ENCODE results near the gene MARVELD2.
"Not testable (repeated sequence)": the region's sequence is repeated elsewhere in the genome, so short reads cannot be mapped to it uniquely, and the experiment has no call there.

DNA sequence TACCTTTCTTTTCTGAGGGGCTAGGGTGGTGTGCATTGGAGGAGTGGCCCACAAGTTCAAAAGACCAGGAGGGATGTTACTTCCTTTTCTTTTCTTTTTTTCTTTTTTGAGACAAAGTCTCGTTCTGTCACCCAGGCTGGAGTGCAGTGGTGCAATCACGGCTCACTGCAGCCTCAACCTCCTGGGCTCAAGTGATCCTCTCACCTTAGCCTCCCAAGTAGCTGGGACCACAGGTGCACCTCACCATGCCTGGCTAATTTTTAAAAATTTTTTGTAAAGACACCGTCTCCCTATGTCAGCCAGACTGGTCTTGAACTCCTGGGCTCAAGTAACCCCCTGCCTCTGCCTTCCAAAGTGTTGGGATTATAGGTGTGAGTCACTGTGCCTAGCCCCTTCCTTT, 38.6 kb downstream of the MARVELD2 start:
- TF ChIP-seq, protein P1, sequence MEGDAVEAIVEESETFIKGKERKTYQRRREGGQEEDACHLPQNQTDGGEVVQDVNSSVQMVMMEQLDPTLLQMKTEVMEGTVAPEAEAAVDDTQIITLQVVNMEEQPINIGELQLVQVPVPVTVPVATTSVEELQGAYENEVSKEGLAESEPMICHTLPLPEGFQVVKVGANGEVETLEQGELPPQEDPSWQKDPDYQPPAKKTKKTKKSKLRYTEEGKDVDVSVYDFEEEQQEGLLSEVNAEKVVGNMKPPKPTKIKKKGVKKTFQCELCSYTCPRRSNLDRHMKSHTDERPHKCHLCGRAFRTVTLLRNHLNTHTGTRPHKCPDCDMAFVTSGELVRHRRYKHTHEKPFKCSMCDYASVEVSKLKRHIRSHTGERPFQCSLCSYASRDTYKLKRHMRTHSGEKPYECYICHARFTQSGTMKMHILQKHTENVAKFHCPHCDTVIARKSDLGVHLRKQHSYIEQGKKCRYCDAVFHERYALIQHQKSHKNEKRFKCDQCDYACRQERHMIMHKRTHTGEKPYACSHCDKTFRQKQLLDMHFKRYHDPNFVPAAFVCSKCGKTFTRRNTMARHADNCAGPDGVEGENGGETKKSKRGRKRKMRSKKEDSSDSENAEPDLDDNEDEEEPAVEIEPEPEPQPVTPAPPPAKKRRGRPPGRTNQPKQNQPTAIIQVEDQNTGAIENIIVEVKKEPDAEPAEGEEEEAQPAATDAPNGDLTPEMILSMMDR (IDR thresholded peaks at IDR 0.05): not testable (repeated sequence)
- not testable (repeated sequence) for TF ChIP-seq POLR2A (IDR thresholded peaks at IDR 0.05)

Data from ovary (tissue), 3 donors.